ENCODE data around the gene CDKAL1.

Gene CDKAL1

GRCh38 chr6:20814494-20814893 is 280.2 kb downstream of the CDKAL1 start:
- no peak overlapping the region for H3K9ac ChIP-seq (ENCODE audit: low read depth, low read length, poor library complexity, severe bottlenecking)
- no peaks in the 10 kb centered on the region for H3K9me2 ChIP-seq (replicated peaks; ENCODE audit: low read depth, low read length)
- no peak overlapping the region for H3K4me2 ChIP-seq (ENCODE audit: low read depth, low read length, poor library complexity, severe bottlenecking)
- H3K4me3 ChIP-seq (ENCODE audit: low read length, poor library complexity, severe bottlenecking), result no peak overlapping the region
- H3K79me2 ChIP-seq (ENCODE audit: insufficient read depth, low read length), result peaks cover 11% of the 10 kb centered on the region; the same call in 1 of the 2 replicates
- H2AFZ ChIP-seq (ENCODE audit: low read length), result no peak overlapping the region
- peaks cover 28% of the 10 kb centered on the region for H3K4me1 ChIP-seq (ENCODE audit: insufficient read depth, low read length, poor library complexity, severe bottlenecking)
- TF ChIP-seq CTCF (conservative IDR thresholded peaks at IDR 0.05; ENCODE audit: low read length) (no peak), EZH2phosphoT487 (IDR thresholded peaks at IDR 0.05; ENCODE audit: borderline replicate concordance) (no peak)
- H4K20me1 ChIP-seq (ENCODE audit: insufficient read depth, low read length, poor library complexity, severe bottlenecking), result no peaks in the 10 kb centered on the region
- H3F3A ChIP-seq (ENCODE audit: low read depth), result no peaks in the 10 kb centered on the region
- H3K27me3 ChIP-seq (ENCODE audit: insufficient read depth, low read length, poor library complexity, severe bottlenecking), result no peaks in the 10 kb centered on the region
- H3K9me3 ChIP-seq (ENCODE audit: insufficient read depth, low read depth, low read length), result peaks cover 4% of the 10 kb centered on the region; the same call in 1 of the 2 replicates
- peaks cover 12% of the 10 kb centered on the region; the same call in 1 of the 2 replicates for H3K36me3 ChIP-seq (ENCODE audit: insufficient read depth, low read length)

GRCh38 chr6:20816126-20816525 is 281.9 kb downstream of the CDKAL1 start:
- TF ChIP-seq EZH2phosphoT487 (IDR thresholded peaks at IDR 0.05; ENCODE audit: borderline replicate concordance) (no peak), CTCF (conservative IDR thresholded peaks at IDR 0.05; ENCODE audit: low read length) (no peak)
- H3K27me3 ChIP-seq (ENCODE audit: insufficient read depth, low read length, poor library complexity, severe bottlenecking), result no peaks in the 10 kb centered on the region
- H3K79me2 ChIP-seq (ENCODE audit: insufficient read depth, low read length), result peaks cover 8% of the 10 kb centered on the region; the same call in 1 of the 2 replicates
- peaks cover 21% of the 10 kb centered on the region for H3K4me1 ChIP-seq (ENCODE audit: insufficient read depth, low read length, poor library complexity, severe bottlenecking)
- peaks cover 12% of the 10 kb centered on the region; the same call in 1 of the 2 replicates for H3K36me3 ChIP-seq (ENCODE audit: insufficient read depth, low read length)
- H2AFZ ChIP-seq (ENCODE audit: low read length), result no peak overlapping the region
- H3K4me2 ChIP-seq (ENCODE audit: low read depth, low read length, poor library complexity, severe bottlenecking), result peak overlapping the region; percentile 6
- no peak overlapping the region for H3K4me3 ChIP-seq (ENCODE audit: low read length, poor library complexity, severe bottlenecking)
- no peaks in the 10 kb centered on the region for H4K20me1 ChIP-seq (ENCODE audit: insufficient read depth, low read length, poor library complexity, severe bottlenecking)
- peaks cover 4% of the 10 kb centered on the region; the same call in 1 of the 2 replicates for H3K9me3 ChIP-seq (ENCODE audit: insufficient read depth, low read depth, low read length)
- no peaks in the 10 kb centered on the region for H3K9me2 ChIP-seq (replicated peaks; ENCODE audit: low read depth, low read length)
- H3F3A ChIP-seq (ENCODE audit: low read depth), result no peaks in the 10 kb centered on the region
- no peak overlapping the region for H3K9ac ChIP-seq (ENCODE audit: low read depth, low read length, poor library complexity, severe bottlenecking)

- H3F3A ChIP-seq (ENCODE audit: low read depth), result no peaks in the 10 kb centered on the region
- no peak overlapping the region for H2AFZ ChIP-seq (ENCODE audit: low read length)
- H3K4me2 ChIP-seq (ENCODE audit: low read depth, low read length, poor library complexity, severe bottlenecking), result no peak overlapping the region
- H4K20me1 ChIP-seq (ENCODE audit: insufficient read depth, low read length, poor library complexity, severe bottlenecking), result no peaks in the 10 kb centered on the region
- H3K9me2 ChIP-seq (replicated peaks; ENCODE audit: low read depth, low read length), result no peaks in the 10 kb centered on the region
- H3K4me1 ChIP-seq (ENCODE audit: insufficient read depth, low read length, poor library complexity, severe bottlenecking), result peaks cover 16% of the 10 kb centered on the region
- H3K36me3 ChIP-seq (ENCODE audit: insufficient read depth, low read length), result peaks cover 12% of the 10 kb centered on the region; the same call in 1 of the 2 replicates
- TF ChIP-seq CTCF (conservative IDR thresholded peaks at IDR 0.05; ENCODE audit: low read length) (no peak), EZH2phosphoT487 (IDR thresholded peaks at IDR 0.05; ENCODE audit: borderline replicate concordance) (no peak)
- no peak overlapping the region for H3K4me3 ChIP-seq (ENCODE audit: low read length, poor library complexity, severe bottlenecking)
- peaks cover 4% of the 10 kb centered on the region; the same call in 1 of the 2 replicates for H3K9me3 ChIP-seq (ENCODE audit: insufficient read depth, low read depth, low read length)
- H3K79me2 ChIP-seq (ENCODE audit: insufficient read depth, low read length), result peaks cover 8% of the 10 kb centered on the region; the same call in 1 of the 2 replicates
- H3K9ac ChIP-seq (ENCODE audit: low read depth, low read length, poor library complexity, severe bottlenecking), result no peak overlapping the region
- no peaks in the 10 kb centered on the region for H3K27me3 ChIP-seq (ENCODE audit: insufficient read depth, low read length, poor library complexity, severe bottlenecking)
Measured at GRCh38 chr6:20817806-20818320, 283.6 kb downstream of the CDKAL1 start.
